Stimulated activated CD8-positive, alpha-beta memory T cell treated with anti-CD3 and anti-CD28 coated beads, Interleukin-15, amount 100 ng/mL, for 4 hours (primary cell): ENCODE data around the gene ENG.
"Not testable (repeated sequence)": the region's sequence is repeated elsewhere in the genome, so short reads cannot be mapped to it uniquely, and the experiment has no call there.

ENCODE experiments used
- DNase-seq, 2 donors: peaks; one replicate each; pipeline ENCODE4 v3.0.0-alpha.2; 2020; ENCODE audit warnings: low read depth in 2 of 2

The ENG gene

DNA sequence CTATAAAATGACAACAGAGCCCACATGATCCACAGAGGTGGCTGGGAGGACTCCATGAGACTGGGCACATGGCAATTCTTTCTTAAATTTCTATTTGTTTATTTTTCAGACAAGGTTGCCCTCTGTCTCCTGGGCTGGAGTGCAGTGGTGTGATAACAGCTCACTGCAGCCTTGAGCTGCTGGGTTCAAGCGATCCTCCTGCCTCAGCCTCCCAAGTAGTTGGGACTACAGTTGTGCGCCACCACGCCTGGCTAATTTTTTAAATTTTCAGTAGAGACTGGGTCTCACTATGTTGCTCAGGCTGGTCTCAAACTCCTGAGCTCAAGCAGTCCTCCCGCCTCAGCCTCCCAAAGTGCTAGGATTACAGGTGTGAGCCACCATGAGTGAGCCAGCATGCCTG lies 8.8 kb downstream of the ENG start:
- not testable (repeated sequence) for DNase-seq

- no peak for DNase-seq
Measured at GRCh38 chr9:127844821-127845359, 9.6 kb downstream of the ENG start.

- no peak for DNase-seq
Measured at GRCh38 chr9:127841087-127841835, 13.2 kb downstream of the ENG start.

- no peak for DNase-seq
Measured at GRCh38 chr9:127838375-127839078, 15.9 kb downstream of the ENG start.

- DNase-seq = no peak
Measured at GRCh38 chr9:127837346-127837745, 17.1 kb downstream of the ENG start.

DNA sequence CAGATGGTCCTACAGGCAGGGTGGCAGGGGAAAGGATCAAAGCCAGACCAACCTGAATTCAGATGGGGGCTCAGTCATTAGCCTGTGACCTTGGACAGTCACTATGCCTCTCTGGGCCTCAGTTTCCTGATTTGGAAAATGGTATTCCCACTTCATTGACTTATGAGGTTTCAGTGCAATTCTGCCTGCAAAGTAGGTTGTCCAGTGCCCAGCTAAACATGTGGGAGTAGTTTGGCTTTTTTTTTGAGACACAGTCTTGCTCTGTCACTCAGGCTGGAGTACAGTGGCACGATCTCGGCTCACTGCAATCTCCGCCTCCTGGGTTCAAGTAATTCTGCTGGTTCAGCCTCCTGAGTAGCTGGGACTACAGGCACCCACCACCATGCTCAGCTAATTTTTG lies 17.9 kb downstream of the ENG start:
- not testable (repeated sequence) for DNase-seq

GRCh38 chr9:127835991-127836516 lies 18.4 kb downstream of the ENG start:
- DNase-seq = no peak

DNA sequence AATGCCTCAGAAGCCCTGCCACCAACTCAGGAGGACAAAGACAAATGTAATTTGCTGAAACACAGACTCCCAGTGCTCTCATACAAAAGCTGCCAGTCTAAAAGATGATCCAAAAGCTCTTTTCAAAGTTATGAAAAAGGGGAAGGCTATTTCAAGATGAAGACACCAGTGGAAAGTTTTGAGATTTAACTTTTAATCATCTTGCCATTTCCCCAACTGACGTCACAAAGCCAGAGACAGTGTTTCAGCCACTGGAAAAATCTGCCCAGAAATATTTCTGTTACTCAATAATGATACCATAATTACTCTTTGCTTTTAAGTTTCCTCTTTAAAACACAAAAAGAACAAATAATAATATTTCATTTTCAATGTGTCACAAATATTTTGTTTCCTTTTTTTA lies 20.9 kb downstream of the ENG start:
- DNase-seq = no peak

DNA sequence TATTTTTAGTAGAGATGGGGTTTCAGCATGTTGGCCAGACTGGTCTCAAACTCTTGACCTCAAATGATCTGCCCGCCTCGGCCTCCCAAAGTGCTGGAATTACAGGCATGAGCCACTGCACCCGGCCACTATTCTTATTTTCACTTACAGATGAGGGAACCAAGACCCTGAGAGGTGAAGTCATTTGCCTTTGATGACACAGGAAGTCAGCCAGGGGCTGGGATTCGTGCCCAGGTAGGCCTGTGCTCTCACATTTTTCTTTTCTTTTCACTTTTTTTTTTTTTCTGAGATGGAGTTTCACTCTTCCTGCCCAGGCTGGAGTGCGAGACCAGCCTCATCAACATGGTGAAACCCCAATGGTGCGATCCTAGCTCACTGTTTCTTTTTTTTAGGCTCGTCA lies 22.2 kb downstream of the ENG start:
- DNase-seq = no peak

DNA sequence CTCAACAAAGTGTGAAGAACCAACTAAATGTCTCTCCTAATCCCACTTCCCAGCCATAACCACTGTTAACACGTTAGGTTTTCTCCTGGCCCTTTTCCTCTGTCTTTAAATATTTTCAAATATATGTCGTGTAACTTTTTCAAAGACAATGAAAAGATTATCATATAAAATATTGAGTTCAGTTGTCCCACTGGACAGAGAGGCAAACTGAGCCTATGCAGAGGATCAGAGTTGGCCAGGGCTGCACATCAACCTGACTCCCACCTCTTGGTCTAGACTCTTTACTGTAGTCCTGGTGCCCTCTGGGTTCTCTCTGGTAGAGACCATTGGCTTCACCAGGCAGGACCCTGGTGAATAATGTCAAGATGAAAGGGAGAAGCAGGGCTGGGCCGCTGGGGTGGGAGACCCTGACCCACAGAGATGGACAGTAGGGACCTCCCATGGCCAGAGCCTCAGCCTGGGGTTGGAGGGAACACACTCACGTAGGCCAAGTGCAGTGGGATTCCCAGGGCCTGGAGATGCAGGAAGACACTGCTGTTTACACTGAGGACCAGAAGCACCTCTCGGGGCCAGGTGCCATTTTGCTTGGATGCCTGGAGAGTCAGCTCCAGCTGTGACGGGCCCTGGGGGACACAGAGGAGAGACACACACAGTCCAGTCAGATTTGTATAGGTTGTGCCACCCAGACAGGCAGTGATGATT lies 25.1 kb downstream of the ENG start:
- DNase-seq = no peak

- DNase-seq = no peak
Measured at GRCh38 chr9:127828262-127829031, 26.0 kb downstream of the ENG start.

DNA sequence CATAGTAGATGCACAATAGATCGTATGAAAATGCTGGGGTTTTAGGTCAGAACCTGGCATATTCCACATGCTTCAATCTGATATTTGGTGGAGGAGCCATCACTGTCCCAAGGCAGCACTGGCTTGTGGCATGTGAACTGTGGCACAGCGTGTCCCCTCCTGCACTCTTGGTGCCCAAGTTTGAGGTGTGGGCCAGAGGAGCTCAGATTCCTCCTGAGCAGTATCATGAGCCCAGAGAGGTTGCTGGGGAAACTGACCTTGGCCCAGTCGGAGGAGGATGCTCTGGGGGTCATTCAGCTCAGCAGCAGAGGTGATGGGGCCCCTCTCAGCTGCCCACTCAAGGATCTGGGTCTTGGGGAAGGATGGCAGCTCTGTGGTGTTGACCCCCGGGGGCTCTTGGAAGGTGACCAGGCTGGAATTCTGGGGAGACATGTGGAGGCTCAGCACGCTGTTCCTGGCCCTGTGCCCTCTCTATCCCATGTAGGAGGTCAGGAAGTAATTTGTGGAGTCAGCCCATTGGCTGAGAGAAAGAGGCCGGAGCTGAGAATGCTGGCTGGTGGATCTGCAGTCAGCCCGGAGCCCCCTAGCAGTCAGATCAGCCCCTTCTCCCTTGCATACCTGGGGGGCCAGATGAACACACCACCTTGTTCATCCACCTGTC lies 28.1 kb downstream of the ENG start:
- no peak for DNase-seq

DNA sequence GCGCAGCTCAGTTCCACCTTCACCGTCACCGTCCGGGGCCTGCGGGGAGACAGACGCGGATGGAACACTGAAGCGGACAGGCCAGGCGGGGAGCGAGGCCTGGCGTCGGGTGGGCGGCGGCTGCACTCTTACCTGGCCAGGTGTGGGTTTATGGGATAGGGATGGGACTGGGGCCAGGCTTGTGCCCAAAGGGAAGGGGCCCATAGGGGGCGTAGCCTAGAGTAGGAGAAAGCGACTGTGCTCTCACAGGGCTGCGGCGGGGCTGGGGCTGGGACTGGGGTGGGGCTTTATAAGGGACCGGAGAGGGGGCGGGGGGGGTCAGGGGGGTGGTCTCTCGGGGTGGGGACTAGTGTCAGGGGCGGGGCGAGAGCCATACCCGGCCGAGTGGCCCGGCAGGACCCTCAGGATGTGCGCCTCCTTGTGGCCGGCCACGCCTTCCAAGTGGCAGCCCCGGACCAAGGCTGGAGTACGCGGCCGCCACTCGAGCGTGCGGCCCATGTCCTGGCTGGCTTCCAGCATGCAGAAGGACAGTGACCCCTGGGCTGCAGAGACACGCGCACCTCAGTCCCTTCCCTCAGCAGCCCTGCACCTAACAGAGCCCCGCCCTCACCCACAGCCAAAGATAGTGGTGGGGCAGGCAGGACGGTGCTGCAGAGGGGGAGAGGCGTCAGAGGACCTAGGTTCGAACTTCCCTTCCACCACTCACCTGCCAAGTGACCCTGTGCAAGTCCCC lies 29.0 kb downstream of the ENG start:
- no peak for DNase-seq

GRCh38 chr9:127822108-127822507 lies 32.4 kb downstream of the ENG start:
- no peak for DNase-seq

DNA sequence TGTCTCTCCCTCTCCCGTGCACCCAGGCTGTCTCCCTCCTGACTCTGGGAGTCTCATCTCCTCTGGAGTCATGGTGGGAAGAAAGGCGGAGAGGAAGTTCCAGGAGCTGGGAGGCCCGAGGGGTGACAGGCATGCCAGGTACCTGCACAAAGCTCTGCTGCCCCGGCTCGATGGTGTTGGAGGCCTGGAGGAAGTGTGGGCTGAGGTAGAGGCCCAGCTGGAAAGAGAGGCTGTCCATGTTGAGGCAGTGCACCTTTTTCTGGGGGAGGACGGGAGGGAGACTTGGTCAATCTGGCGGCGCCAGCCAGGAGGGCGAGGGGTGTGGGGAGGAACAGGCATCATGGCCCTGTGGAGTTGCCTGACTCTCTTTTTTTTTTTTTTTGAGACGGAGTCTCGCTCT lies 35.9 kb downstream of the ENG start:
- DNase-seq = no peak

DNA sequence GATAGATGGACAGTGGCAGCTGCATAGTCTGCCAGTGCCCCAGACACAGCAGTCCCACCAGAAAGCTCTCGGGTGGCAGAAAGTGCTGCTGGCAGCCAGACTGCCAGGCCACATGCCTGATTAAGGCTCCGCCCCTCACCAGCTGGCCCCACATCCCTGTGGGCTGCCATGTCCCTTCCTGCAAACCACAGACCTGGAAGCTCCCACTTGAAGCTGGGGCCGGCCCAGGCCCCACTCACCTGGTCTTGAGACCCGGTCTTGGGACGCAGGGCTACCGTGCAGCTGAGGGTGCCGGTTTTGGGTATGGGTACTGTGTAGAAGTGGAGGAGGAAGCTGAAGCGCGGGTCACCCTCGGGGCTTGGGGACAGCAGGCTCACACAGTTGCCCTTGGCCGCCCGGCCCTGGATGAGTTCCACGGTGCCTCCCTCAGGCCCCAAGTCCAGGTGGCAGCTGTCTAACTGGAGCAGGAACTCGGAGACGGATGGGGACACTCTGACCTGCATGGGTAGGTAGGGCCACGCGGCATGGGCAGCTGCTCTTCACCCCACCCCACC lies 36.5 kb downstream of the ENG start:
- no peak for DNase-seq

- DNase-seq = no peak
Measured at GRCh38 chr9:127816728-127817127, 37.7 kb downstream of the ENG start.

- DNase-seq = no peak
Measured at GRCh38 chr9:127816362-127816725, 38.1 kb downstream of the ENG start.

DNA sequence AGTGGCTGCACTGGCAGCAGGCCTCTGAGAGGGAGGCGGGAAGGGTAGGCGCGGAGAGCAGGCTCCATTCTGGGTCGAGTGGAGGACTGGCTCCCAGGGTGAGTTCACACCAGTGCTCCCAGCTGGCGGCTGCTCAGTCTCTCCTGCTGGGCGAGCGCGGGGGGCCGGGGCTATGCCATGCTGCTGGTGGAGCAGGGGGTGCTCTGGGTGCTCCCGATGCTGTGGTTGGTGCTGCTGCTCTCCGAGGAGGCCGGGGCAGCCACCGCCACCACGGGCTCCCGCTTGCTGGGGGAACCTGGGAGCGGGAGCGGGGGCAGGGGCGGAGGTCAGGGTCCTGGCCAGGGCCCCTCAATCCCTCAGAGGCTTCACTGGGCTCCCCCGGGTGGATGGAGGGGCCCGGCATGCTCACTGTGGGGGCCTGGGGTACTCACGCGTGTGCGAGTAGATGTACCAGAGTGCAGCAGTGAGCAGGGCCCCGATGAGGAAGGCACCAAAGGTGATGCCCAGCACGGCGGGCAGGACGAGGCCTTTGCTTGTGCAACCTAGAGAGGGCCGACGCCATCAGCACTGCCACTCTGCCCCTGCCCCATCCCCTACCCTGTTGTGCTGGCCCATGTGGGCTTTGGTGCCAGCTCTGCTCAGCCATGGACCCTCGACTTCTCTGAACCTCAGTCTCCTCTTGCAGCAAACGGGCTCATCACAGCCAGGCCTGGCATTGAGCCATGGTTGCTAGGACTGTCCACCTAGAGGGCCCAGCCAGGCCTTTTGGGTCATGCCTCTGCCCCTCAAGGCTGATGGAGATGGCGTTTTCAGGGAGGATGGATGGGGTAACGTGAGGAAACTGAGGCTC lies 38.7 kb downstream of the ENG start:
- DNase-seq = no peak
